ENCODE results near the gene SDR9C7.

DNA sequence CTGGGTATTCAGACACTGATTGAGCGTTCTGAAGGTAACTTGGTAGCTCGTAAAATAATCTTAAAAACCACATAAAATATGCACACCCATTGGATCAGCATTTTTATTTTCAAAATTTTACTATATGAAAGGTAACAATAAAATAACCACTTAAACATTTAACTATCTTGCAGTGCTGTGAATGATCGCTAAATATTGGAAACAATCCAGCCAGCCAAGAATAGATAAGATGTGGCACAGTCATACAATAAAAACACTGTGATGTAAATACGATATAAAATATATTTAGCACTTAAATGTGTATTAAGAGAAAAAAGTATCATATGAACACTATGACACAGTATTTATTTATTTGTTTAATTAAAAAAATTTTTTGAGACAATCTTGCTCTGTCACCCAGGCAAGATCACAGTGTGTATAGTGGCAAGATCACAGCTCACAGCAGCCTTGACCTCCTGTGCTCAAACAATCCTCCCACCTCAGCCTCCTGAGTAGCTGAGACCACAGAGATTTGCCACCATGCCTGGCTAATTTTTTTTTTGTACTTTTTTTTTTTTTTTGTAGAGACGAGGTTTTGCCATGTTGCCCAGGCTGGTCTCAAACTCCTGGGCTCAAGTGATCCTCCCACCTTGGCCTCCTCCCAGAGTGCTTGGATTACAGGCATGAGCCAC, 39.4 kb downstream of the SDR9C7 start:
- TF ChIP-seq, protein P1, sequence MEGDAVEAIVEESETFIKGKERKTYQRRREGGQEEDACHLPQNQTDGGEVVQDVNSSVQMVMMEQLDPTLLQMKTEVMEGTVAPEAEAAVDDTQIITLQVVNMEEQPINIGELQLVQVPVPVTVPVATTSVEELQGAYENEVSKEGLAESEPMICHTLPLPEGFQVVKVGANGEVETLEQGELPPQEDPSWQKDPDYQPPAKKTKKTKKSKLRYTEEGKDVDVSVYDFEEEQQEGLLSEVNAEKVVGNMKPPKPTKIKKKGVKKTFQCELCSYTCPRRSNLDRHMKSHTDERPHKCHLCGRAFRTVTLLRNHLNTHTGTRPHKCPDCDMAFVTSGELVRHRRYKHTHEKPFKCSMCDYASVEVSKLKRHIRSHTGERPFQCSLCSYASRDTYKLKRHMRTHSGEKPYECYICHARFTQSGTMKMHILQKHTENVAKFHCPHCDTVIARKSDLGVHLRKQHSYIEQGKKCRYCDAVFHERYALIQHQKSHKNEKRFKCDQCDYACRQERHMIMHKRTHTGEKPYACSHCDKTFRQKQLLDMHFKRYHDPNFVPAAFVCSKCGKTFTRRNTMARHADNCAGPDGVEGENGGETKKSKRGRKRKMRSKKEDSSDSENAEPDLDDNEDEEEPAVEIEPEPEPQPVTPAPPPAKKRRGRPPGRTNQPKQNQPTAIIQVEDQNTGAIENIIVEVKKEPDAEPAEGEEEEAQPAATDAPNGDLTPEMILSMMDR (IDR thresholded peaks at IDR 0.05; ENCODE audit: insufficient read depth, low read length), result no peak
- TF ChIP-seq POLR2AphosphoS5 (IDR thresholded peaks at IDR 0.05; ENCODE audit: low read depth) (no peak), GABPA (IDR thresholded peaks at IDR 0.05; ENCODE audit: low read depth) (no peak), SPI1 (IDR thresholded peaks at IDR 0.05; ENCODE audit: borderline replicate concordance, low read depth) (no peak)
- TF ChIP-seq, protein P2, sequence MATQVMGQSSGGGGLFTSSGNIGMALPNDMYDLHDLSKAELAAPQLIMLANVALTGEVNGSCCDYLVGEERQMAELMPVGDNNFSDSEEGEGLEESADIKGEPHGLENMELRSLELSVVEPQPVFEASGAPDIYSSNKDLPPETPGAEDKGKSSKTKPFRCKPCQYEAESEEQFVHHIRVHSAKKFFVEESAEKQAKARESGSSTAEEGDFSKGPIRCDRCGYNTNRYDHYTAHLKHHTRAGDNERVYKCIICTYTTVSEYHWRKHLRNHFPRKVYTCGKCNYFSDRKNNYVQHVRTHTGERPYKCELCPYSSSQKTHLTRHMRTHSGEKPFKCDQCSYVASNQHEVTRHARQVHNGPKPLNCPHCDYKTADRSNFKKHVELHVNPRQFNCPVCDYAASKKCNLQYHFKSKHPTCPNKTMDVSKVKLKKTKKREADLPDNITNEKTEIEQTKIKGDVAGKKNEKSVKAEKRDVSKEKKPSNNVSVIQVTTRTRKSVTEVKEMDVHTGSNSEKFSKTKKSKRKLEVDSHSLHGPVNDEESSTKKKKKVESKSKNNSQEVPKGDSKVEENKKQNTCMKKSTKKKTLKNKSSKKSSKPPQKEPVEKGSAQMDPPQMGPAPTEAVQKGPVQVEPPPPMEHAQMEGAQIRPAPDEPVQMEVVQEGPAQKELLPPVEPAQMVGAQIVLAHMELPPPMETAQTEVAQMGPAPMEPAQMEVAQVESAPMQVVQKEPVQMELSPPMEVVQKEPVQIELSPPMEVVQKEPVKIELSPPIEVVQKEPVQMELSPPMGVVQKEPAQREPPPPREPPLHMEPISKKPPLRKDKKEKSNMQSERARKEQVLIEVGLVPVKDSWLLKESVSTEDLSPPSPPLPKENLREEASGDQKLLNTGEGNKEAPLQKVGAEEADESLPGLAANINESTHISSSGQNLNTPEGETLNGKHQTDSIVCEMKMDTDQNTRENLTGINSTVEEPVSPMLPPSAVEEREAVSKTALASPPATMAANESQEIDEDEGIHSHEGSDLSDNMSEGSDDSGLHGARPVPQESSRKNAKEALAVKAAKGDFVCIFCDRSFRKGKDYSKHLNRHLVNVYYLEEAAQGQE (IDR thresholded peaks at IDR 0.05; ENCODE audit: insufficient replicate concordance, low read depth), result no peak

Measured in HL-60 (cell line).